ENCODE data around the gene DCDC2C.

GRCh38 chr2:3806730-3807129 lies 103.4 kb downstream of the DCDC2C start:
- TF ChIP-seq POLR2A (IDR thresholded peaks at IDR 0.05) (no peak), CTCF (IDR thresholded peaks at IDR 0.05) (no peak)

Measured in uterus (tissue), 2 donors.